ENCODE measurements around the gene METRNL.

METRNL gene

GRCh38 chr17:83094291-83094690 is 14.9 kb downstream of the METRNL start:
- no peak for DNase-seq

GRCh38 chr17:83095016-83095415 is 15.6 kb downstream of the METRNL start:
- no peak for DNase-seq

- DNase-seq, result no peak
Observed at GRCh38 chr17:83096401-83097224, 17.2 kb downstream of the METRNL start.

- DNase-seq, result no peak
Observed at GRCh38 chr17:83097831-83098230, 18.4 kb downstream of the METRNL start.

- no peak for DNase-seq
Observed at GRCh38 chr17:83098241-83099085, 19.1 kb downstream of the METRNL start.

- DNase-seq, result no peak
Observed at GRCh38 chr17:83099086-83099555, 19.7 kb downstream of the METRNL start.

GRCh38 chr17:83099570-83100181 is 20.3 kb downstream of the METRNL start:
- no peak for DNase-seq

GRCh38 chr17:83100220-83100852 is 20.9 kb downstream of the METRNL start:
- no peak for DNase-seq

- DNase-seq, result no peak
Observed at GRCh38 chr17:83100853-83101391, 21.5 kb downstream of the METRNL start.

GRCh38 chr17:83101805-83102480 is 22.5 kb downstream of the METRNL start:
- no peak for DNase-seq

GRCh38 chr17:83103200-83103942 is 24.0 kb downstream of the METRNL start:
- peak; percentile 85 for DNase-seq

- DNase-seq, result no peak
Observed at GRCh38 chr17:83103943-83104311, 24.5 kb downstream of the METRNL start.

GRCh38 chr17:83104577-83105505 is 25.4 kb downstream of the METRNL start:
- no peak for DNase-seq

- no peak for DNase-seq
Observed at GRCh38 chr17:83105512-83105911, 26.1 kb downstream of the METRNL start.

- DNase-seq, result no peak
Observed at GRCh38 chr17:83106056-83106588, 26.7 kb downstream of the METRNL start.

- DNase-seq, result no peak
Observed at GRCh38 chr17:83106913-83107655, 27.7 kb downstream of the METRNL start.

- DNase-seq, result no peak
Observed at GRCh38 chr17:83107656-83108048, 28.2 kb downstream of the METRNL start.

- no peak for DNase-seq
Observed at GRCh38 chr17:83108709-83109108, 29.3 kb downstream of the METRNL start.

GRCh38 chr17:83109386-83109785 is 30.0 kb downstream of the METRNL start:
- no peak for DNase-seq
